Astrocyte (in vitro differentiated cells and primary cell): ENCODE data around the gene SMPD3. TPM values are rescaled to one million over a fixed set of nuclear protein-coding genes. Genes with fewer than 3 reads are reported as not detected.

Source experiments
- DNase-seq: peaks from one replicate; pipeline ENCODE4 v3.0.0-alpha.2; 2010; ENCODE audit warnings: low read depth
- FAIRE-seq: peaks from 2 replicates; lab custom pipeline; 2011; peaks lifted over from hg19 to GRCh38; lab: Jason Lieb, UNC
- H2AFZ ChIP-seq: 2 replicates; pipeline ENCODE4 v1.6.0; 2012; ENCODE audit warnings: low read depth, low read length, inconsistent platforms
- H3K27ac ChIP-seq: 2 replicates; pipeline ENCODE4 v1.5.1; 2011; ENCODE audit warnings: low read depth, low read length, inconsistent platforms
- H3K27me3 ChIP-seq: 2 replicates; pipeline ENCODE4 v1.6.0; 2011; ENCODE audit warnings: low read length, inconsistent platforms; ENCODE audit not compliant: insufficient read depth
- H3K36me3 ChIP-seq: 2 replicates; pipeline ENCODE4 v1.5.1; 2011; ENCODE audit warnings: low read length, inconsistent platforms; ENCODE audit not compliant: insufficient read depth
- H3K4me1 ChIP-seq: 2 replicates; pipeline ENCODE4 v1.5.1; 2011; ENCODE audit warnings: low read length, inconsistent platforms; ENCODE audit not compliant: insufficient read depth
- H3K4me2 ChIP-seq: 2 replicates; pipeline ENCODE4 v1.6.0; 2012; ENCODE audit warnings: low read length, inconsistent platforms
- H3K4me3 ChIP-seq: 2 replicates; pipeline ENCODE4 v1.5.1; 2011; ENCODE audit warnings: low read depth, mild to moderate bottlenecking, low read length, inconsistent platforms; ENCODE audit not compliant: insufficient read depth
- H3K79me2 ChIP-seq: 2 replicates; pipeline ENCODE4 v1.6.0; 2012; ENCODE audit warnings: mild to moderate bottlenecking, low read length, inconsistent platforms; ENCODE audit not compliant: insufficient read depth
- H3K9ac ChIP-seq: 2 replicates; pipeline ENCODE4 v1.6.0; 2012; ENCODE audit warnings: mild to moderate bottlenecking, low read length, inconsistent platforms
- H3K9me3 ChIP-seq: 2 replicates; pipeline ENCODE4 v1.5.1; 2012; ENCODE audit warnings: low read depth, mild to moderate bottlenecking, low read length, inconsistent platforms; ENCODE audit not compliant: insufficient read depth
- H4K20me1 ChIP-seq: 2 replicates; pipeline ENCODE4 v1.6.0; 2012; ENCODE audit warnings: low read length, inconsistent platforms; ENCODE audit not compliant: insufficient read depth
- H3K27ac Mint-ChIP-seq: one replicate; pipeline ENCODE4 v1.8.0; 2021; ENCODE audit warnings: mild to moderate bottlenecking, mixed read lengths; ENCODE audit not compliant: unreplicated experiment
- H3K27me3 Mint-ChIP-seq: one replicate; pipeline ENCODE4 v1.8.0; 2021; ENCODE audit warnings: low read depth, mixed read lengths; ENCODE audit not compliant: unreplicated experiment
- H3K36me3 Mint-ChIP-seq: one replicate; pipeline ENCODE4 v1.8.0; 2021; ENCODE audit warnings: low read depth, mixed read lengths; ENCODE audit not compliant: unreplicated experiment
- H3K4me1 Mint-ChIP-seq: one replicate; pipeline ENCODE4 v1.8.0; 2021; ENCODE audit warnings: low read depth, mixed read lengths; ENCODE audit not compliant: unreplicated experiment
- H3K4me3 Mint-ChIP-seq: one replicate; pipeline ENCODE4 v1.8.0; 2021; ENCODE audit warnings: mild to moderate bottlenecking, moderate library complexity, mixed read lengths; ENCODE audit not compliant: unreplicated experiment
- H3K9me3 Mint-ChIP-seq: one replicate; pipeline ENCODE4 v1.8.0; 2021; ENCODE audit warnings: mild to moderate bottlenecking, mixed read lengths; ENCODE audit not compliant: unreplicated experiment
- EZH2 ChIP-seq: IDR thresholded peaks from 2 replicates; pipeline ENCODE4 v1.6.1; 2012; ENCODE audit warnings: mild to moderate bottlenecking, low read length, inconsistent platforms; ENCODE audit not compliant: insufficient read depth
- total RNA-seq: library from RNA; stranded (reverse); gene quantifications from 2 replicates; pipeline ENCODE4 v1.2.1, GENCODE V29; 2021
- TF ChIP-seq, protein P1 (sequence below): IDR thresholded peaks from 2 replicates; pipeline ENCODE4 v1.5.1; 2011; ENCODE audit warnings: low read depth, mild to moderate bottlenecking, inconsistent platforms, low read length, moderate library complexity; ENCODE audit not compliant: insufficient read depth

SMPD3 gene
- total RNA-seq, 1 donor from 2014 or later = 0.25 TPM

DNA sequence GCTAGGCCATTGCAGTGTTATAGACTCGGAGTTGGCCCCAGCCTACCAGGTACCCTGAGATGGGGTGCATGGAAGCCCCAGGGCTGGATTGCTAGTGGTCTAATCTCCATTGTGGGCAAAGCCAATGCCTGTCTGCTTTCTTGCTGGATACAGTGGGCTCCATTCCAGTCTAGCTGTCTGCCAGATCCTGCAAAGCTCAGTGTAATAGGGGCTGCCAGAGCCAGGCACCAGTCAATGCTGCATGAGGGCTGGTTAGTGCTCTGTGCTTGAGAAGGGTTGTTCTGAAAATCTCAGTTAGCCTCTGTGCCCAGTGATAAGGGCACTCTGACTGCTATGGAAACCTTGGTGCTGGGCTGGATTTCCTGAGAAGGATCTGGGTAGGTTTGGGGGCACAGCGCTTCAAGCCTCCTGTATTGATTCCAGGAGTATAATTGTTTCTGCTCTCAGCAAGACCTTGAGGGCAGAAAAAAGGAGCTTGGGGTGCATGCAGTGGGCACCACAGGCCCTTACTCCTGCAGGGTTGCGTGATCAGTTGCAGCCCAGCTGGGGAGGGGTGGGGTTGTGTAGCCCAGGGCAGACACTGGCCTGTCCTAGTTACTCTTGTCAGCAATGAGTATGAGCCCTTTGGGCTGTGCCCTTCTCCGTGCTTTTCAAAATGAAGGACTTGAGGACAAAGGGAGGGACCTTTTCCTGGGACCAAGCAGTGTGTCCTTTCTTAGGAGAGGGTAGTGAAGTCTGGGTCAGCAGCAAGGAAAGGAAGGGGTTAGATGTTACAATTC lies 19.0 kb downstream of the SMPD3 start:
- Histone ChIP-seq H3K27ac (no peak overlapping the region), H3K9me3 (no peaks in the 10 kb centered on the region), H3K4me2 (no peak overlapping the region), H3K4me3 (no peak overlapping the region), H3K4me1 (no peaks in the 10 kb centered on the region), H3K79me2 (no peaks in the 10 kb centered on the region), H3K27me3 (peaks cover 19% of the 10 kb centered on the region), H3K36me3 (no peaks in the 10 kb centered on the region), H4K20me1 (no peaks in the 10 kb centered on the region), H2AFZ (no peak overlapping the region), H3K9ac (no peak overlapping the region)
- Mint-ChIP-seq H3K4me1 (no peaks in the 10 kb centered on the region), H3K36me3 (no peaks in the 10 kb centered on the region), H3K9me3 (no peaks in the 10 kb centered on the region), H3K27ac (no peak overlapping the region), H3K4me3 (no peak overlapping the region), H3K27me3 (peaks cover 41% of the 10 kb centered on the region)
- no peak for FAIRE-seq
- no peak for TF ChIP-seq EZH2
- TF ChIP-seq, protein P1, sequence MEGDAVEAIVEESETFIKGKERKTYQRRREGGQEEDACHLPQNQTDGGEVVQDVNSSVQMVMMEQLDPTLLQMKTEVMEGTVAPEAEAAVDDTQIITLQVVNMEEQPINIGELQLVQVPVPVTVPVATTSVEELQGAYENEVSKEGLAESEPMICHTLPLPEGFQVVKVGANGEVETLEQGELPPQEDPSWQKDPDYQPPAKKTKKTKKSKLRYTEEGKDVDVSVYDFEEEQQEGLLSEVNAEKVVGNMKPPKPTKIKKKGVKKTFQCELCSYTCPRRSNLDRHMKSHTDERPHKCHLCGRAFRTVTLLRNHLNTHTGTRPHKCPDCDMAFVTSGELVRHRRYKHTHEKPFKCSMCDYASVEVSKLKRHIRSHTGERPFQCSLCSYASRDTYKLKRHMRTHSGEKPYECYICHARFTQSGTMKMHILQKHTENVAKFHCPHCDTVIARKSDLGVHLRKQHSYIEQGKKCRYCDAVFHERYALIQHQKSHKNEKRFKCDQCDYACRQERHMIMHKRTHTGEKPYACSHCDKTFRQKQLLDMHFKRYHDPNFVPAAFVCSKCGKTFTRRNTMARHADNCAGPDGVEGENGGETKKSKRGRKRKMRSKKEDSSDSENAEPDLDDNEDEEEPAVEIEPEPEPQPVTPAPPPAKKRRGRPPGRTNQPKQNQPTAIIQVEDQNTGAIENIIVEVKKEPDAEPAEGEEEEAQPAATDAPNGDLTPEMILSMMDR = no peak
- no peak for DNase-seq

DNA sequence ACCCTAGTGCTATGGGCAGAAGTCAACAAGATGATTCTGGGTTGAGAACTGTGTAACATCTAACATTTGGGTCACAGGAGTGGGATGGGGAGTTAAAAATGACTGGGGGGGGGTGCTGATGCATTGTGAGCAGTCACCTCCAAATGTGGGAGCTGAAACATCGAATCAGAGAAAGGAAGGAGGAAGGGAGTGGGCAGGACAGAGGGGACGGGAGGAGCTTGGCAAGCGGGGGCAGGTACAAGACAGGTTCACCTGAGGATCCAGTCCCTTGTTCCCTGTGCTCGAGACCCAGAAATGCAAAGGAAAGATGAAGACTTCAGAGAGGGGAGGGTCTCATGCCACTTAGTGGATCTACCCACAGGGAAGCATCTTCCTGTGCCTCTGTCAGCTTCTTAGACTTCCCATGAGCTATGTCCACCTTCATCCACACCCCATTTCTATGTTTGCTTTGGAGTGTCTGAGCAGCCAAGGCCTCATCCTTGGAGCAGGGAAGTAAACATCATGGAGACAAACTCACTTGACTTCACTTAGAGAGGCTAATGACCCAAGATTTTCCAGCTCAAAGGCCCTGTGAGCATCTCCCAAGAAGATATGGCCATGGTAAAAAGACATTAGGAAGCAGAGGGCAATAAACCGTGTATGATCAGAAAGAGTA lies 20.5 kb downstream of the SMPD3 start:
- FAIRE-seq = no peak
- H2AFZ ChIP-seq = no peak overlapping the region
- no peak overlapping the region for H3K27ac Mint-ChIP-seq
- TF ChIP-seq, protein P1 = no peak
- no peak for TF ChIP-seq EZH2
- H3K79me2 ChIP-seq = no peaks in the 10 kb centered on the region
- no peaks in the 10 kb centered on the region for H3K4me1 ChIP-seq
- H3K36me3 Mint-ChIP-seq = no peaks in the 10 kb centered on the region
- no peak overlapping the region for H3K27ac ChIP-seq
- no peak overlapping the region for H3K4me3 Mint-ChIP-seq
- no peaks in the 10 kb centered on the region for H3K36me3 ChIP-seq
- no peaks in the 10 kb centered on the region for H3K4me1 Mint-ChIP-seq
- peaks cover 45% of the 10 kb centered on the region for H3K27me3 Mint-ChIP-seq
- H3K4me3 ChIP-seq = no peak overlapping the region
- peaks cover 15% of the 10 kb centered on the region for H3K27me3 ChIP-seq
- no peak for DNase-seq
- no peaks in the 10 kb centered on the region for H3K9me3 Mint-ChIP-seq
- H3K4me2 ChIP-seq = no peak overlapping the region
- no peaks in the 10 kb centered on the region for H3K9me3 ChIP-seq
- no peak overlapping the region for H3K9ac ChIP-seq
- H4K20me1 ChIP-seq = no peaks in the 10 kb centered on the region

DNA sequence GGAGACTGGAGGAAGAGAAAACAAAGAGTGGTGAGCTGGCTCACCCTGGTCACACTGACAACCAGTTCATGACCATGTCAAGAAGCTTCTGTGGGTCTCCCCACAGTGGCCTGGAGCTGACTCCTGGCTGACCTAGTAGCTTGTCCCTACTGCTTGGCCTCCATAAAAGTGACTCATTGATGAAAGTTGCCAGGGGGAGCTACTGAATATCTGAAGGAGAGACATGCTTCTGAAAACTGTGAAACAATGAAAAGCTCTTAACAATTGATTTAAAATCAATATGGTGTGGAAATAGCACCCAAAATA lies 22.0 kb downstream of the SMPD3 start:
- DNase-seq = no peak
- TF ChIP-seq, protein P1 = no peak
- TF ChIP-seq EZH2 = no peak
- Histone ChIP-seq H3K36me3 (no peaks in the 10 kb centered on the region), H4K20me1 (no peaks in the 10 kb centered on the region), H3K4me1 (no peaks in the 10 kb centered on the region), H3K9me3 (no peaks in the 10 kb centered on the region), H3K4me3 (no peak overlapping the region), H3K27ac (no peak overlapping the region), H3K4me2 (no peak overlapping the region), H2AFZ (no peak overlapping the region), H3K27me3 (peaks cover 16% of the 10 kb centered on the region), H3K79me2 (no peaks in the 10 kb centered on the region), H3K9ac (no peak overlapping the region)
- H3K4me3 Mint-ChIP-seq = no peak overlapping the region
- no peaks in the 10 kb centered on the region for H3K36me3 Mint-ChIP-seq
- H3K27ac Mint-ChIP-seq = no peak overlapping the region
- no peaks in the 10 kb centered on the region for H3K9me3 Mint-ChIP-seq
- no peak for FAIRE-seq
- H3K27me3 Mint-ChIP-seq = peaks cover 50% of the 10 kb centered on the region
- H3K4me1 Mint-ChIP-seq = no peaks in the 10 kb centered on the region
